GM18870 (cell line): ENCODE data around the gene USP10.

Source experiments
- ATAC-seq: cut with Tn5 transposase; IDR thresholded peaks from one replicate; pipeline ENCODE4 v1.9.1; 2021; ENCODE audit warnings: moderate library complexity; ENCODE audit not compliant: unreplicated experiment

USP10 gene

GRCh38 chr16:84791088-84791487 is 91.3 kb downstream of the USP10 start:
- ATAC-seq = no peak

- no peak for ATAC-seq
These were observed 91.7 kb downstream of the USP10 start for GRCh38 chr16:84791501-84791900.

GRCh38 chr16:84794186-84794585 is 94.4 kb downstream of the USP10 start:
- no peak for ATAC-seq

GRCh38 chr16:84794626-84795025 is 94.8 kb downstream of the USP10 start:
- ATAC-seq = no peak

GRCh38 chr16:84795329-84796053 is 95.7 kb downstream of the USP10 start:
- no peak for ATAC-seq

GRCh38 chr16:84800158-84800978 is 100.6 kb downstream of the USP10 start:
- no peak for ATAC-seq

GRCh38 chr16:84803146-84803545 is 103.3 kb downstream of the USP10 start:
- ATAC-seq = no peak

- ATAC-seq = no peak
These were observed 104.5 kb downstream of the USP10 start for GRCh38 chr16:84804326-84804725.

GRCh38 chr16:84806256-84806889 is 106.6 kb downstream of the USP10 start:
- ATAC-seq = no peak

- no peak for ATAC-seq
These were observed 107.1 kb downstream of the USP10 start for GRCh38 chr16:84806890-84807258.

- no peak for ATAC-seq
These were observed 108.0 kb downstream of the USP10 start for GRCh38 chr16:84807776-84808175.

GRCh38 chr16:84808826-84809225 is 109.0 kb downstream of the USP10 start:
- ATAC-seq = no peak

GRCh38 chr16:84810518-84811273 is 110.9 kb downstream of the USP10 start:
- no peak for ATAC-seq

GRCh38 chr16:84811529-84811928 is 111.7 kb downstream of the USP10 start:
- no peak for ATAC-seq

- ATAC-seq = no peak
These were observed 113.5 kb downstream of the USP10 start for GRCh38 chr16:84813141-84813934.

- no peak for ATAC-seq
These were observed 115.7 kb downstream of the USP10 start for GRCh38 chr16:84815462-84815861.

GRCh38 chr16:84816023-84816422 is 116.2 kb downstream of the USP10 start:
- no peak for ATAC-seq

GRCh38 chr16:84816485-84816884 is 116.7 kb downstream of the USP10 start:
- no peak for ATAC-seq

- ATAC-seq = no peak
These were observed 117.4 kb downstream of the USP10 start for GRCh38 chr16:84817206-84817605.

- ATAC-seq = no peak
These were observed 117.8 kb downstream of the USP10 start for GRCh38 chr16:84817613-84818012.
